ENCODE data around the gene INSRR. TPM values are rescaled to one million over a fixed set of nuclear protein-coding genes. Genes with fewer than 3 reads are reported as not detected.
A peak's percentile ranks its signal among the peaks of the same experiment; 100 is the strongest.

Gene INSRR
- total and polyA plus RNA-seq, 2 of the 4 experiments (the other 2 are of a cell fraction), result not detected

DNA sequence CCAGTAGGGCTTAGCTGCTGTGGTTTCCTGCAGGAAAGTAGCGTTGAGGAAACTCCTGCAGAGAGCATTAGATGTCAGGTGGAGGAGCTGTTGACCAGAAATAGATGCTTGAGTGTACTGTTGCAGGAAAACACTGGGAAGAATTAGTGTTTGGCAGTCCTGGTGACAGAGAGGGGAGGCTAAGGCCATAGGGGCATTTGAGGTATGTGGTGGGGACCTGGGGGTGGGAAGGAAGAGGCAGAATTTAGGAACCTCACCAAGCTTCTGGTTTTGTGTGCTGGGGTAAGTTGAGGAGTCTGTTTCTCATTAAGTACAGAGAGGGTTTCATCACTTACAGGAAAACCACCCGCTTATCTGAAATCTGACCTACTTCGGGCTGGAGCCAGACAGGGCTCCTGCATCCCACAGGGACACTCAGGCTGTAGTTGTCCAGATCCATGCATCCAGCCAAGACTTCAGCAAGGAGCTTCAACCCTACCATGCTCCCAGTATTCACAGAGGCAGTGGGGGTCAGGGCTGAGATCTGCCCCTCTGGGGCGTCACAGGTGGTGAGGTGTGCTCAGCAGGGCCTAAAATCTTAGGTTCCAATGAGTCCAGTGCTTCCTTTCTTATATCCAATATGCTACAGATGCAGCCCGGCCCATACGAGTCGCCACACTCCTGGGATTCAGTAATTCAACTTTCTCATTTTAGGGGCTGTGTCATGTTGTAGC, 57.4 kb downstream of the INSRR start:
- Histone ChIP-seq H3K4me1 (ENCODE audit: control insufficient read depth, insufficient read depth, low read length) (peaks cover 13% of the 10 kb centered on the region), H3K56ac (ENCODE audit: extremely low read depth, insufficient read depth, low read length) (no peak overlapping the region), H3K4me3 (ENCODE audit: insufficient read depth, low read depth, low read length) (no peak overlapping the region), H3K4ac (ENCODE audit: low read depth, low read length) (no peak overlapping the region), H2BK5ac (ENCODE audit: low read depth, low read length, poor library complexity, severe bottlenecking) (no peak overlapping the region), H3K27me3 (ENCODE audit: control insufficient read depth, insufficient read depth, low read length) (no peaks in the 10 kb centered on the region; the same call in 1 of the 2 replicates), H3K27ac (ENCODE audit: insufficient read depth, low read length) (no peak overlapping the region), H2BK20ac (ENCODE audit: low read depth, low read length) (no peak overlapping the region), H4K5ac (ENCODE audit: low read depth, low read length) (no peak overlapping the region), H2BK15ac (ENCODE audit: low read depth, low read length) (no peak overlapping the region), H4K8ac (ENCODE audit: low read depth in 2 of 2, low read length in 2 of 2) (no peak overlapping the region), H3K79me1 (ENCODE audit: low read depth in 1 of 2, low read length in 2 of 2) (peaks cover 0 to 8% of the 10 kb centered on the region in 2 experiments; a peak in 1 of 4 replicates), H3K36me3 (ENCODE audit: control insufficient read depth, insufficient read depth, low read length) (peaks cover 31% of the 10 kb centered on the region), H3K9me1 (ENCODE audit: insufficient read depth, low read length) (0 out of 2 replicates have a peak, but pooled peaks cover 4% of the 10 kb centered on the region), H2BK120ac (ENCODE audit: low read depth, low read length) (no peak overlapping the region), H3K9me3 (ENCODE audit: control insufficient read depth, insufficient read depth, low read length) (no peaks in the 10 kb centered on the region), H2AFZ (replicated peaks; ENCODE audit: low read length, poor library complexity) (no peak overlapping the region), H3K9ac (ENCODE audit: low read depth, low read length) (no peak overlapping the region), H2AK5ac (ENCODE audit: low read depth, low read length) (no peak overlapping the region), H4K20me1 (ENCODE audit: insufficient read depth, low read length) (peaks cover 42% of the 10 kb centered on the region), H3K18ac (ENCODE audit: low read depth, low read length) (no peak overlapping the region), H2AK9ac (replicated peaks; ENCODE audit: low read depth, low read length, poor library complexity) (no peak overlapping the region), H4K91ac (ENCODE audit: insufficient read depth, low read depth, low read length) (no peak overlapping the region), H3K4me2 (ENCODE audit: low read depth, low read length) (no peak overlapping the region), H3K23ac (ENCODE audit: low read depth, low read length) (no peak overlapping the region), H3K14ac (replicated peaks; ENCODE audit: low read depth, low read length) (no peak overlapping the region)
- ATAC-seq (ENCODE audit: low read depth) (no peak), DNase-seq (peak; percentile 54)
- no TSS peak for BruUV-seq (replicated peaks)
- in situ Hi-C loops (cut with MboI; ENCODE audit: low sequenced_read_pairs), result no loop called here
- POLR2A ChIA-PET (ENCODE audit: unreplicated experiment), result no interaction called here
- WGBS, 2 experiments (ENCODE audit: extremely low coverage in 2 of 2, insufficient read length in 1 of 2), result no CpG with 5 or more reads among the region's 7 CpGs
- intact Hi-C loops (cut with micrococcal nuclease), result loop anchor here (1.0 kb wide), 1 partner anchor 89 kb away; no protein-coding TSS in a partner anchor
- TF ChIP-seq, protein P1, sequence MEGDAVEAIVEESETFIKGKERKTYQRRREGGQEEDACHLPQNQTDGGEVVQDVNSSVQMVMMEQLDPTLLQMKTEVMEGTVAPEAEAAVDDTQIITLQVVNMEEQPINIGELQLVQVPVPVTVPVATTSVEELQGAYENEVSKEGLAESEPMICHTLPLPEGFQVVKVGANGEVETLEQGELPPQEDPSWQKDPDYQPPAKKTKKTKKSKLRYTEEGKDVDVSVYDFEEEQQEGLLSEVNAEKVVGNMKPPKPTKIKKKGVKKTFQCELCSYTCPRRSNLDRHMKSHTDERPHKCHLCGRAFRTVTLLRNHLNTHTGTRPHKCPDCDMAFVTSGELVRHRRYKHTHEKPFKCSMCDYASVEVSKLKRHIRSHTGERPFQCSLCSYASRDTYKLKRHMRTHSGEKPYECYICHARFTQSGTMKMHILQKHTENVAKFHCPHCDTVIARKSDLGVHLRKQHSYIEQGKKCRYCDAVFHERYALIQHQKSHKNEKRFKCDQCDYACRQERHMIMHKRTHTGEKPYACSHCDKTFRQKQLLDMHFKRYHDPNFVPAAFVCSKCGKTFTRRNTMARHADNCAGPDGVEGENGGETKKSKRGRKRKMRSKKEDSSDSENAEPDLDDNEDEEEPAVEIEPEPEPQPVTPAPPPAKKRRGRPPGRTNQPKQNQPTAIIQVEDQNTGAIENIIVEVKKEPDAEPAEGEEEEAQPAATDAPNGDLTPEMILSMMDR (conservative IDR thresholded peaks at IDR 0.05; ENCODE audit: low read depth, low read length), result 0 out of 2 replicates have a peak, but pooled peaks have one; percentile 19
- TF ChIP-seq FOS (IDR thresholded peaks at IDR 0.05; ENCODE audit: low read depth, low read length) (no peak), POLR2A (IDR thresholded peaks at IDR 0.05; ENCODE audit: low read depth, low read length) (no peak), CHD1 (IDR thresholded peaks at IDR 0.05; ENCODE audit: low read depth, low read length) (no peak), CEBPB (IDR thresholded peaks at IDR 0.05; ENCODE audit: low read depth, low read length) (no peak), MAFK (IDR thresholded peaks at IDR 0.05; ENCODE audit: low read depth, low read length) (no peak)
- dilution Hi-C loops (cut with HindIII; ENCODE audit: low sequenced_read_pairs, unreplicated experiment), result no loop called here
- CTCF ChIA-PET, result interaction anchor here (0.5 kb wide), 1 partner anchor 148 kb away, joined by 3 read pairs; no protein-coding TSS in a partner anchor

Measured in IMR-90 (cell line).